Subcutaneous preadipocyte (primary cell): ENCODE data around the gene BCOR. TPM values are rescaled to one million over a fixed set of nuclear protein-coding genes. Genes with fewer than 3 reads are reported as not detected.

Experiments
- total RNA-seq: library from RNA; depleted of rRNA; stranded (reverse); fragments of >200 nt; gene quantifications from 2 replicates; pipeline ENCODE4 v1.2.3, GENCODE V29; 2012

BCOR gene
- 2.2 and 7.0 TPM in 2 replicates for total RNA-seq

GRCh38 chrX:40097504-40098263, at the start of gene BCOR:
Gene BCOR (minus strand): TSS chrX:40097958. CDS start chrX:40077929, 20,029 bp downstream.

